OCI-LY3 (cell line): ENCODE results near the gene TARBP1.

Experiments
- H2AFZ ChIP-seq: fragments of 200-600, 300-600 bp; shearing (Covaris generic); 2 replicates; pipeline ENCODE4 v1.6.0; 2014; ENCODE audit warnings: antibody characterized with exemption, low read depth, low read length
- H3K27ac ChIP-seq: fragments of 200-600, 300-600 bp; sonication (generic); 2 replicates; pipeline ENCODE4 v1.5.1; 2014; ENCODE audit warnings: mild to moderate bottlenecking, low read length, moderate library complexity, mixed read lengths
- H3K27me3 ChIP-seq: fragments of 200-600, 300-600 bp; sonication (generic); 2 replicates; pipeline ENCODE4 v1.6.1; 2014; ENCODE audit warnings: low read depth, low read length, mixed read lengths
- H3K36me3 ChIP-seq: fragments of 200-600, 300-600 bp; sonication (generic); replicated peaks from 2 replicates; pipeline ENCODE3; 2014; ENCODE audit warnings: low read depth, low read length, mixed read lengths
- H3K4me1 ChIP-seq: fragments of 300-600, 200-600 bp; sonication (generic); 2 replicates; pipeline ENCODE4 v1.6.1; 2014; ENCODE audit warnings: low read length, mixed read lengths
- H3K4me2 ChIP-seq: fragments of 200-600, 300-600 bp; sonication (generic); 2 replicates; pipeline ENCODE4 v1.6.1; 2014; ENCODE audit warnings: low read length, mixed read lengths
- H3K4me3 ChIP-seq: fragments of 300-600, 200-600 bp; sonication (generic); 2 replicates; pipeline ENCODE4 v1.5.1; 2014; ENCODE audit warnings: antibody characterized with exemption, mild to moderate bottlenecking, low read length, moderate library complexity
- H3K79me2 ChIP-seq: fragments of 300-600, 200-600 bp; shearing (Covaris generic); 2 replicates; pipeline ENCODE4 v1.6.1; 2014; ENCODE audit warnings: mild to moderate bottlenecking, low read length, mixed read lengths
- H3K9ac ChIP-seq: fragments of 300-600, 200-600 bp; shearing (Covaris generic); 2 replicates; pipeline ENCODE4 v1.6.0; 2014; ENCODE audit warnings: mild to moderate bottlenecking, low read length, moderate library complexity
- H3K9me3 ChIP-seq: fragments of 200-600, 300-600 bp; shearing (Covaris generic); 2 replicates; pipeline ENCODE4 v1.6.1; 2014; ENCODE audit warnings: low read length, mixed read lengths; ENCODE audit not compliant: insufficient read depth
- H4K20me1 ChIP-seq: fragments of 200-600, 300-600 bp; sonication (generic); 2 replicates; pipeline ENCODE4 v1.6.1; 2016; ENCODE audit warnings: low read length, mixed read lengths; ENCODE audit not compliant: insufficient read depth
- EZH2phosphoT487 ChIP-seq: fragments of 200-600 bp; shearing (Covaris generic); IDR thresholded peaks from 2 replicates; pipeline ENCODE4 v1.6.1; 2018; ENCODE audit warnings: antibody characterized with exemption, mixed run types, low read depth
- TF ChIP-seq, protein P1 (sequence below): fragments of 200-600, 300-600 bp; sonication (generic); IDR thresholded peaks from 2 replicates; pipeline ENCODE4 v1.5.1; 2014; ENCODE audit warnings: antibody characterized with exemption, low read length, low read depth

The TARBP1 gene

GRCh38 chr1:234440348-234440747, 38.6 kb downstream of the TARBP1 start:
- Histone ChIP-seq H3K79me2 (no peaks in the 10 kb centered on the region), H3K27me3 (no peaks in the 10 kb centered on the region), H3K9me3 (no peaks in the 10 kb centered on the region), H3K27ac (no peak overlapping the region), H3K36me3 (peaks cover 12% of the 10 kb centered on the region), H3K4me2 (no peak overlapping the region), H3K4me1 (no peaks in the 10 kb centered on the region), H2AFZ (no peak overlapping the region), H4K20me1 (no peaks in the 10 kb centered on the region), H3K4me3 (no peak overlapping the region), H3K9ac (no peak overlapping the region)
- no peak for TF ChIP-seq EZH2phosphoT487
- TF ChIP-seq, protein P1, sequence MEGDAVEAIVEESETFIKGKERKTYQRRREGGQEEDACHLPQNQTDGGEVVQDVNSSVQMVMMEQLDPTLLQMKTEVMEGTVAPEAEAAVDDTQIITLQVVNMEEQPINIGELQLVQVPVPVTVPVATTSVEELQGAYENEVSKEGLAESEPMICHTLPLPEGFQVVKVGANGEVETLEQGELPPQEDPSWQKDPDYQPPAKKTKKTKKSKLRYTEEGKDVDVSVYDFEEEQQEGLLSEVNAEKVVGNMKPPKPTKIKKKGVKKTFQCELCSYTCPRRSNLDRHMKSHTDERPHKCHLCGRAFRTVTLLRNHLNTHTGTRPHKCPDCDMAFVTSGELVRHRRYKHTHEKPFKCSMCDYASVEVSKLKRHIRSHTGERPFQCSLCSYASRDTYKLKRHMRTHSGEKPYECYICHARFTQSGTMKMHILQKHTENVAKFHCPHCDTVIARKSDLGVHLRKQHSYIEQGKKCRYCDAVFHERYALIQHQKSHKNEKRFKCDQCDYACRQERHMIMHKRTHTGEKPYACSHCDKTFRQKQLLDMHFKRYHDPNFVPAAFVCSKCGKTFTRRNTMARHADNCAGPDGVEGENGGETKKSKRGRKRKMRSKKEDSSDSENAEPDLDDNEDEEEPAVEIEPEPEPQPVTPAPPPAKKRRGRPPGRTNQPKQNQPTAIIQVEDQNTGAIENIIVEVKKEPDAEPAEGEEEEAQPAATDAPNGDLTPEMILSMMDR = no peak

DNA sequence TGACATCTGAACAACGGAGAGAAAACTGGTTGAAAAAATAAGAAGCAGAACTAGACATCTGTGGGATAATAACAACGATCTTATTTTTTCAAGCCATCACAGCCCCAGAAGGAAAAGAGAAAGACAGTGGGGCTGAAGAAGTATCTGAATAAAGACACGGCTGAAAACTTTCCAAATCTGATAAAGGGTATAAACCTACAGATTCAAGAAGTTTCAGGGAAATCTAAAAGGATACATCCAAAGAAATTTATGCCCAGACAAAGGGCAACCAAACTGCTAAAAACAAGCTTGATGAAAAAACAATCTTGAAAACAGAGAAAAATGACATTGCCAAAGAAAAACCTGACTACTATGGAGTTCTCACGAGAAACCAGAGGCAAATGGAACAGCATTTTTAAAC, 40.4 kb downstream of the TARBP1 start:
- Histone ChIP-seq H3K9ac (no peak overlapping the region), H3K27me3 (no peaks in the 10 kb centered on the region), H2AFZ (no peak overlapping the region), H3K4me1 (no peaks in the 10 kb centered on the region), H4K20me1 (no peaks in the 10 kb centered on the region), H3K36me3 (peaks cover 12% of the 10 kb centered on the region), H3K27ac (no peak overlapping the region), H3K4me3 (no peak overlapping the region), H3K4me2 (no peak overlapping the region), H3K9me3 (no peaks in the 10 kb centered on the region), H3K79me2 (no peaks in the 10 kb centered on the region)
- TF ChIP-seq EZH2phosphoT487 = no peak
- TF ChIP-seq, protein P1 = no peak

DNA sequence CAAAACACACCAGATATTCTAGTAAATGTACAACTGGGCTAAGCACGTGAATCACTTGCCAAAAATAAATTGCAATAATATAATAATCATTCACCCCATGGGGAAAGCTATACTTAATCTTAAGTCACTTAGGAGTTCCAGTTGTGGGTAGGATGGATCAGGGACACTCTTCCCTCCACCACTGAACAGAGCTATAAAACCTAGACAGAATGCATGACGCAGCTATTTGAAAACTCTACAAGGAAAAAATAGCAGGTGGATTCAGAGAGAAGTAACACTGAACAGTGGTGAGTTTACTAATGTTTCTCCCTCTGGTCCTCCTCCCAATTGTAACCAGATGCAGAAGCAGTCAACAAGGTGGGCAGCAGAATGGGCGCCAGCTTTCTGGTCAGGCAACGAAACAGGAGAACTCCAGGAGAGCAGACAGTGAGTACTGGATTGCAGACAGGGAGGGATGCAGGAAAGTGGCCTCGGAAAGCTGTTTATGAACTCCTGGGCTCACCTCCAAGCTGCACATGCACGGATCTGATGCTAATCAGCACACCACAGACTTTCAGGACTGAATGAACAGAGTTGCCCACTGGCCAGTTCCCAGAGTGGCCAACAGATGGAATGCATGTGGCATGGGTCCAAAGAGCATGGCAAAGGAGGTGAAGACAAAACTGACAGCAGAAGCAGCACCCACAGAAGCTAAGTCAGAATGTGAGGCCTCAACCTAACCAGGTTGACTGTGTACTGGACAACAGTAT, 41.4 kb downstream of the TARBP1 start:
- Histone ChIP-seq H3K4me1 (no peaks in the 10 kb centered on the region), H3K79me2 (no peaks in the 10 kb centered on the region), H2AFZ (no peak overlapping the region), H3K36me3 (peaks cover 12% of the 10 kb centered on the region), H3K4me3 (no peak overlapping the region), H4K20me1 (no peaks in the 10 kb centered on the region), H3K9ac (no peak overlapping the region), H3K4me2 (no peak overlapping the region), H3K27me3 (no peaks in the 10 kb centered on the region), H3K27ac (no peak overlapping the region), H3K9me3 (no peaks in the 10 kb centered on the region)
- TF ChIP-seq EZH2phosphoT487 = no peak
- TF ChIP-seq, protein P1 = no peak

DNA sequence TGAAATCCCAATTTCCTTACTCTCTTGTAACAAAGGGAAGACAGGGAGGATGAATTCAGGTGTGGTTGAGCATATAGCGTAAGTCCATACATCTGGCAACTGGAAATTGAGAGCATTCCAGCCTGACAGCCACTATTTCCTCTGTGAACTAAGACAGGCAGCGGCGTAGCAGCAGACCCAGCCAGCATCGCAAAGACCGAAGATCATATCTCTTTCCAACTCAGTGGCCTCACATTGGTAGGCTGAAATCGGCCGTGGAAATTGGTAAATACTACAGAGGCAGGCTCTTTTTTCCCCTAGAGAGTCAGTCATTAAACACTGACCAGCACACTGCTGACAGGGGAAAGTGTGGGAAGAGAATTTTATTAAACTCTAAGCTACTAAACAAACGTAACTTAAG, 43.4 kb downstream of the TARBP1 start:
- no peak for TF ChIP-seq EZH2phosphoT487
- TF ChIP-seq, protein P1 = no peak
- no peaks in the 10 kb centered on the region for H3K9me3 ChIP-seq
- H3K4me1 ChIP-seq = no peaks in the 10 kb centered on the region
- no peak overlapping the region for H2AFZ ChIP-seq
- H3K79me2 ChIP-seq = no peaks in the 10 kb centered on the region
- H3K27me3 ChIP-seq = no peaks in the 10 kb centered on the region
- no peaks in the 10 kb centered on the region for H4K20me1 ChIP-seq
- no peak overlapping the region for H3K4me3 ChIP-seq
- no peak overlapping the region for H3K4me2 ChIP-seq
- no peak overlapping the region for H3K9ac ChIP-seq
- H3K27ac ChIP-seq = no peak overlapping the region
- peaks cover 12% of the 10 kb centered on the region for H3K36me3 ChIP-seq
